Measurements from ENCODE around the gene TEAD4. TPM values are rescaled to one million over a fixed set of nuclear protein-coding genes. Genes with fewer than 3 reads are reported as not detected.

The TEAD4 gene
- total RNA-seq, 1 experiment from 2014 or later, result 127 TPM

DNA sequence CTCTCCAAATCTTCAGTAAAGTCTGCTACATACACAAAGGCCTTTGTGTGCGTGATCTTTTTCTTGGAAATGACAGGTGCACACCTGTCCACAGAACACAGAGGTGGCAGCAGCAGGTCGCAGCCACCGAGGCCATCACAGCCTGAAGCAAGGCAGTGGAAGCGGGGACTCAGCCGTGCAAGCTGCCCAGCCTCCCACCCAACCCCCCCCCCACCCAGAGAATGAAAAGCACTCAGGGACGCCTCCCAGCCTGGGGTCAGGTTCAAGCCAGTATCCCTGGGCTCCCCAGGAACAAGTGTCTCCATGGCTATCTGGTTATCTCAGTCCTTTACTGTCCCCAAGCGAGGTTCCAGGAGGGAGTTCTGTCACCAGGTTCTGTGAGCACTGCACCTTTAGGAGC is 86.8 kb downstream of the TEAD4 start:
- no peaks in the 10 kb centered on the region; the same call in 1 of the 2 replicates for H3K4me1 ChIP-seq (ENCODE audit: insufficient read depth, low read length)
- peaks cover 18 to 22% of the 10 kb centered on the region in 2 experiments for H3K4me1 Mint-ChIP-seq
- no peak overlapping the region for H4K91ac ChIP-seq (ENCODE audit: insufficient read length, low read depth, low read length)

More for the DNA sequence above, 86.8 kb downstream of the TEAD4 start:
- Mint-ChIP-seq H3K36me3 (ENCODE audit: insufficient read depth in 1 of 3, low read depth in 3 of 3) (peaks cover 11 to 37% (median 14%) of the 10 kb centered on the region in 3 experiments; a peak in 5 of 7 replicates), H3K27me3 (ENCODE audit: low read depth) (peaks cover 20% of the 10 kb centered on the region), H3K4me3 (no peak overlapping the region), H3K27ac (0 out of 7 replicates have a peak overlapping the region, but pooled peaks of 1 of the 3 experiments have one; percentile 49), H3K9me3 (no peaks in the 10 kb centered on the region; a peak in 1 of 5 replicates)
- H2BK5ac ChIP-seq (ENCODE audit: insufficient read length, low read length), result no peak overlapping the region
- no peak overlapping the region for H3K56ac ChIP-seq (ENCODE audit: insufficient read length, low read depth, low read length)
- H3K79me1 ChIP-seq (ENCODE audit: insufficient read depth, low read depth, low read length, poor library complexity, severe bottlenecking), result no peaks in the 10 kb centered on the region
- H3K79me2 ChIP-seq (ENCODE audit: insufficient read depth, low read length), result no peaks in the 10 kb centered on the region
- H3K14ac ChIP-seq (ENCODE audit: insufficient read depth, low read length), result no peak overlapping the region
- no peak overlapping the region for H3K9ac ChIP-seq (ENCODE audit: extremely low read depth, insufficient read length, low read length)
- no peak overlapping the region for H2AFZ ChIP-seq (ENCODE audit: low read length)
- no peak overlapping the region for H3K4me2 ChIP-seq (ENCODE audit: insufficient read depth, insufficient read length, low read length)
- H4K5ac ChIP-seq (ENCODE audit: insufficient read length, low read depth, low read length), result no peak overlapping the region
- H4K20me1 ChIP-seq (ENCODE audit: control insufficient read depth, insufficient read depth, insufficient read length), result no peaks in the 10 kb centered on the region
- H3K9me3 ChIP-seq (ENCODE audit: control insufficient read depth, low read depth, low read length), result no peaks in the 10 kb centered on the region
- no peak overlapping the region for H2BK15ac ChIP-seq (ENCODE audit: low read depth, low read length)
- WGBS (ENCODE audit: extremely low coverage, insufficient read length, low lambda C conversion rate), result no CpG with 5 or more reads among the region's 7 CpGs
- no peak overlapping the region for H3T11ph ChIP-seq (ENCODE audit: low read length)
- H3K18ac ChIP-seq (ENCODE audit: insufficient read length, low read depth, low read length), result no peak overlapping the region
- no peak for TF ChIP-seq CTCF (conservative IDR thresholded peaks at IDR 0.05)
- DNase-seq, result no peak
- no peak overlapping the region for H3K23ac ChIP-seq (ENCODE audit: insufficient read length, low read depth, low read length)
- H3K23me2 ChIP-seq (ENCODE audit: insufficient read length, low read depth, low read length, poor library complexity, severe bottlenecking), result no peaks in the 10 kb centered on the region
- no peak overlapping the region for H2BK20ac ChIP-seq (ENCODE audit: low read depth, low read length, poor library complexity, severe bottlenecking)
- no peaks in the 10 kb centered on the region for H3K27me3 ChIP-seq (ENCODE audit: insufficient read depth, low read length)
- H2AK5ac ChIP-seq (ENCODE audit: insufficient read length, low read length), result no peak overlapping the region
- H4K8ac ChIP-seq (replicated peaks; ENCODE audit: insufficient read length, low read depth, low read length), result no peak overlapping the region
- H3K27ac ChIP-seq (ENCODE audit: insufficient read length, low read depth, low read length), result no peak overlapping the region
- no peak overlapping the region for H3K4ac ChIP-seq (ENCODE audit: low read depth, low read length)
- H2BK120ac ChIP-seq (ENCODE audit: low read depth, low read length, poor library complexity, severe bottlenecking), result no peak overlapping the region
- no peak overlapping the region for H2BK12ac ChIP-seq (ENCODE audit: insufficient read length, low read depth, low read length)
